HCT116 (cell line): ENCODE data around the gene ST7. TPM values are rescaled to one million over a fixed set of nuclear protein-coding genes. Genes with fewer than 3 reads are reported as not detected.

Experiments used
- ATAC-seq: fragments of 200-7000 bp; cut with Tn5 transposase; 2 replicates; pipeline ENCODE4 v1.9.1; 2020; ENCODE audit warnings: mild to moderate bottlenecking, moderate library complexity
- BruUV-seq: library from RNA; stranded (reverse); fragments of 400-500 nt; replicated peaks from 2 replicates; lab custom pipeline; 2021; lab: Mats Ljungman, UMichigan
- CTCF ChIA-PET: fragments of 300-600 bp; sonication (Branson Sonifier 250); formaldehyde crosslinking; loops from one replicate; lab custom pipeline; 2021; ENCODE audit warnings: antibody characterized with exemption; lab: Charles Lee
- POLR2A ChIA-PET: fragments of 300-600, 350-600 bp; sonication (Branson Sonifier 250); formaldehyde crosslinking; loops from one replicate; lab custom pipeline; 2021; ENCODE audit warnings: antibody characterized with exemption; lab: Charles Lee
- RAD21 ChIA-PET, 2 experiments: fragments of 300-600 bp; sonication (Branson Sonifier 250); formaldehyde crosslinking; loops; one replicate each; lab custom pipeline; 2023; ENCODE audit warnings: low total read pairs in 2 of 2; ENCODE audit not compliant: uncharacterized antibody in 2 of 2, unreplicated experiment in 2 of 2, low non-redundant PET in 1 of 2; lab: Charles Lee
- DNase-seq: peaks from one replicate; pipeline ENCODE4 v3.0.0-alpha.2; 2010; ENCODE audit warnings: low read depth, low spot score
- H2AFZ ChIP-seq: fragments of 200-600 bp; shearing (Covaris generic), sonication (generic); 2 replicates; pipeline ENCODE4 v1.6.1; 2017; ENCODE audit warnings: low read depth, mixed run types, mixed read lengths, antibody characterized with exemption, low read length; ENCODE audit not compliant: poor library complexity, severe bottlenecking
- H3K27ac ChIP-seq: 2 replicates; pipeline ENCODE4 v1.5.1; 2012; ENCODE audit warnings: low read depth, low read length
- H3K27me3 ChIP-seq: fragments of 200-600 bp; sonication (generic); 2 replicates; pipeline ENCODE4 v1.6.1; 2016; ENCODE audit warnings: mixed run types, low read length, mixed read lengths; ENCODE audit not compliant: insufficient read depth
- H3K36me3 ChIP-seq, 2 experiments: fragments of 200-500 bp in 1 of 2; fragments of 200-600 bp in 1 of 2; sonication (Bioruptor generic) in 1 of 2; sonication (generic) in 1 of 2; 2 replicates each; pipeline versions ENCODE4 v1.5.1 to v1.6.1; 2014 to 2016; ENCODE audit warnings: low read length in 2 of 2, inconsistent platforms in 1 of 2, mixed read lengths in 1 of 2, mixed run types in 1 of 2; ENCODE audit not compliant: insufficient read depth in 2 of 2, control insufficient read depth in 1 of 2
- H3K4me1 ChIP-seq, 2 experiments: fragments of 200-600 bp in 1 of 2; sonication (generic) in 1 of 2; 2 replicates each; pipeline versions ENCODE4 v1.5.1 to v1.6.1; 2012 to 2017; ENCODE audit warnings: low read length in 2 of 2, inconsistent platforms in 1 of 2, mild to moderate bottlenecking in 1 of 2, mixed read lengths in 1 of 2, mixed run types in 1 of 2, moderate library complexity in 1 of 2; ENCODE audit not compliant: insufficient read depth in 2 of 2, control insufficient read depth in 1 of 2
- H3K4me2 ChIP-seq: fragments of 200-600 bp; sonication (generic); 2 replicates; pipeline ENCODE4 v1.6.1; 2017; ENCODE audit warnings: mixed run types, low read length, mixed read lengths
- H3K4me3 ChIP-seq, 2 experiments: fragments of 200-600 bp in 1 of 2; sonication (generic) in 1 of 2; replicated peaks in 1 of 2; 2 replicates each; pipeline ENCODE4 v1.5.1; 2011 to 2016; ENCODE audit warnings: low read length in 2 of 2, control low read depth in 1 of 2, low read depth in 1 of 2, mild to moderate bottlenecking in 1 of 2, mixed read lengths in 1 of 2, mixed run types in 1 of 2
- H3K79me2 ChIP-seq: fragments of 200-600 bp; sonication (generic); 2 replicates; pipeline ENCODE4 v1.6.1; 2017; ENCODE audit warnings: mild to moderate bottlenecking, mixed run types, low read length, moderate library complexity, mixed read lengths; ENCODE audit not compliant: insufficient read depth
- H3K9ac ChIP-seq: fragments of 200-600 bp; sonication (generic); 2 replicates; pipeline ENCODE4 v1.6.1; 2016; ENCODE audit warnings: low read length, mixed read lengths
- H3K9me2 ChIP-seq: fragments of 200-600 bp; sonication (generic), shearing (Covaris generic); 2 replicates; pipeline ENCODE4 v1.6.1; 2017; ENCODE audit warnings: mixed run types, mild to moderate bottlenecking, moderate library complexity; ENCODE audit not compliant: insufficient read depth
- H3K9me3 ChIP-seq, 2 experiments: fragments of 200-500 bp in 1 of 2; fragments of 200-600 bp in 1 of 2; sonication (Bioruptor generic) in 1 of 2; sonication (generic) in 1 of 2; 2 replicates each; pipeline ENCODE4 v1.6.1; 2014 to 2017; ENCODE audit warnings: low read length in 2 of 2, mixed read lengths in 2 of 2, inconsistent platforms in 1 of 2, low read depth in 1 of 2, mild to moderate bottlenecking in 1 of 2, mixed run types in 1 of 2, moderate library complexity in 1 of 2; ENCODE audit not compliant: control insufficient read depth in 1 of 2, insufficient read depth in 1 of 2
- H4K20me1 ChIP-seq: fragments of 200-600 bp; sonication (generic), shearing (Covaris generic); 2 replicates; pipeline ENCODE4 v1.6.1; 2017; ENCODE audit warnings: mixed run types, mild to moderate bottlenecking, moderate library complexity; ENCODE audit not compliant: insufficient read depth
- ATF3 ChIP-seq: IDR thresholded peaks from 2 replicates; pipeline ENCODE4 v1.6.1; 2012
- CBX3 ChIP-seq: IDR thresholded peaks from 2 replicates; pipeline ENCODE4 v1.6.1; 2012; ENCODE audit warnings: low read depth
- CTCF ChIP-seq, 3 experiments: fragments of 200-600 bp in 1 of 3; sonication (generic) in 1 of 3; IDR thresholded peaks in 2 of 3; conservative IDR thresholded peaks in 1 of 3; 2 replicates each; pipeline ENCODE4 v1.5.1; 2012 to 2017; ENCODE audit warnings: low read depth in 2 of 3, low read length in 2 of 3, antibody characterized with exemption in 1 of 3, borderline replicate concordance in 1 of 3, control low read depth in 1 of 3, mild to moderate bottlenecking in 1 of 3, mixed read lengths in 1 of 3, mixed run types in 1 of 3, moderate library complexity in 1 of 3; ENCODE audit not compliant: insufficient read depth in 1 of 3
- EGR1 ChIP-seq: IDR thresholded peaks from 2 replicates; pipeline ENCODE4 v1.6.1; 2012; ENCODE audit warnings: low read depth
- EZH2phosphoT487 ChIP-seq: fragments of 200-600 bp; IDR thresholded peaks from 2 replicates; pipeline ENCODE4 v1.6.1; 2018; ENCODE audit warnings: antibody characterized with exemption, borderline replicate concordance
- FOSL1 ChIP-seq: IDR thresholded peaks from 2 replicates; pipeline ENCODE4 v1.6.1; 2012; ENCODE audit warnings: low read depth
- MAX ChIP-seq: IDR thresholded peaks from 2 replicates; pipeline ENCODE4 v1.6.1; 2012
- POLR2A ChIP-seq: IDR thresholded peaks from 2 replicates; pipeline ENCODE4 v1.7.0; 2011; ENCODE audit warnings: borderline replicate concordance; ENCODE audit not compliant: insufficient read depth, insufficient read length; ENCODE audit errors: extremely low read depth
- RAD21 ChIP-seq: IDR thresholded peaks from 2 replicates; pipeline ENCODE4 v1.6.1; 2012; ENCODE audit warnings: low read depth, mild to moderate bottlenecking
- SP1 ChIP-seq: IDR thresholded peaks from 2 replicates; pipeline ENCODE4 v1.6.1; 2012; ENCODE audit warnings: low read depth
- SRF ChIP-seq: IDR thresholded peaks from 2 replicates; pipeline ENCODE4 v1.6.1; 2012; ENCODE audit warnings: low read depth
- TCF7L2 ChIP-seq: IDR thresholded peaks from 2 replicates; pipeline ENCODE4 v1.7.0; 2011; ENCODE audit warnings: borderline replicate concordance, inconsistent platforms; ENCODE audit not compliant: insufficient read depth, insufficient read length; ENCODE audit errors: extremely low read depth
- ZBTB33 ChIP-seq: IDR thresholded peaks from 2 replicates; pipeline ENCODE4 v1.6.1; 2011; ENCODE audit warnings: mild to moderate bottlenecking, low read length, moderate library complexity; ENCODE audit not compliant: insufficient replicate concordance; ENCODE audit errors: extremely low read depth
- ZNF274 ChIP-seq: fragments of 200-500 bp; sonication (Bioruptor generic); IDR thresholded peaks from 2 replicates; pipeline ENCODE4 v1.6.1; 2014; ENCODE audit warnings: mild to moderate bottlenecking, low read depth, low read length, inconsistent platforms
- intact Hi-C: fragments of 100-400 bp; cut with micrococcal nuclease; formaldehyde crosslinking; loops from 2 replicates; pipeline ENCODE4 v1.10.0; 2022
- total RNA-seq: library from RNA; stranded (reverse); gene quantifications from one replicate; pipeline ENCODE4 v1.2.1, GENCODE V29; 2021; ENCODE audit not compliant: unreplicated experiment

The ST7 gene
- total RNA-seq, 1 experiment from 2014 or later: 12.6 TPM

GRCh38 chr7:116906391-116906790 is 46.9 kb upstream of the ST7 start:
- Histone ChIP-seq H3K79me2 (peaks cover 30% of the 10 kb centered on the region), H3K4me3 (no peak overlapping the region), H3K9me3 (no peaks in the 10 kb centered on the region), H3K27ac (no peak overlapping the region), H3K9me2 (no peaks in the 10 kb centered on the region), H3K36me3 (peaks cover 19 to 20% of the 10 kb centered on the region in 2 experiments), H3K9ac (no peak overlapping the region), H3K4me2 (no peak overlapping the region), H3K4me1 (no peaks in the 10 kb centered on the region), H3K27me3 (no peaks in the 10 kb centered on the region), H4K20me1 (no peaks in the 10 kb centered on the region), H2AFZ (no peak overlapping the region)
- ATAC-seq (no peak), DNase-seq (no peak)
- no peak for TF ChIP-seq ATF3
- ChIA-PET CTCF (no interaction called here), RAD21 (no interaction called here), POLR2A (no interaction called here)
- BruUV-seq: no TSS peak
- intact Hi-C loops: no loop called here

- ChIA-PET CTCF (interaction anchor here (0.9 kb wide), 1 partner anchor 20 kb away, joined by 3 read pairs; no protein-coding TSS in a partner anchor), RAD21 (no interaction called here), POLR2A (no interaction called here)
- BruUV-seq: no TSS peak
- Histone ChIP-seq H3K36me3 (peaks cover 23 to 36% of the 10 kb centered on the region in 2 experiments), H3K4me3 (no peak overlapping the region), H3K27me3 (no peaks in the 10 kb centered on the region), H3K27ac (no peak overlapping the region), H3K4me2 (no peak overlapping the region), H2AFZ (no peak overlapping the region), H4K20me1 (no peaks in the 10 kb centered on the region), H3K9me2 (no peaks in the 10 kb centered on the region), H3K4me1 (no peaks in the 10 kb centered on the region), H3K9ac (no peak overlapping the region), H3K79me2 (peaks cover 25% of the 10 kb centered on the region), H3K9me3 (no peaks in the 10 kb centered on the region)
- no peak for DNase-seq
- ATAC-seq: no peak
- intact Hi-C loops: no loop called here
- TF ChIP-seq SRF (no peak), ZBTB33 (no peak), CTCF (IDR thresholded peaks at IDR 0.05 in 2 of 3, conservative IDR thresholded peaks at IDR 0.05 in 1 of 3; ENCODE audit: borderline replicate concordance in 1 of 3, insufficient read depth in 1 of 3, low read depth in 2 of 3, low read length in 2 of 3) (no peak), TCF7L2 (no peak), EGR1 (no peak), EZH2phosphoT487 (no peak), POLR2A (no peak), MAX (no peak), SP1 (no peak), FOSL1 (no peak), ZNF274 (no peak), RAD21 (no peak), CBX3 (no peak)
These were observed 42.9 kb upstream of the ST7 start for GRCh38 chr7:116910383-116910782.
